Stimulated activated CD8-positive, alpha-beta memory T cell treated with anti-CD3 and anti-CD28 coated beads, Interleukin-15, amount 100 ng/mL, for 1 hour (primary cell): Measurements from ENCODE around the gene ULK3.
"Not testable (repeated sequence)": the region's sequence is repeated elsewhere in the genome, so short reads cannot be mapped to it uniquely, and the experiment has no call there.

Experiments
- DNase-seq: peaks from one replicate; pipeline ENCODE4 v3.0.0-alpha.2; 2020; ENCODE audit warnings: low read depth

Gene ULK3, protein sequence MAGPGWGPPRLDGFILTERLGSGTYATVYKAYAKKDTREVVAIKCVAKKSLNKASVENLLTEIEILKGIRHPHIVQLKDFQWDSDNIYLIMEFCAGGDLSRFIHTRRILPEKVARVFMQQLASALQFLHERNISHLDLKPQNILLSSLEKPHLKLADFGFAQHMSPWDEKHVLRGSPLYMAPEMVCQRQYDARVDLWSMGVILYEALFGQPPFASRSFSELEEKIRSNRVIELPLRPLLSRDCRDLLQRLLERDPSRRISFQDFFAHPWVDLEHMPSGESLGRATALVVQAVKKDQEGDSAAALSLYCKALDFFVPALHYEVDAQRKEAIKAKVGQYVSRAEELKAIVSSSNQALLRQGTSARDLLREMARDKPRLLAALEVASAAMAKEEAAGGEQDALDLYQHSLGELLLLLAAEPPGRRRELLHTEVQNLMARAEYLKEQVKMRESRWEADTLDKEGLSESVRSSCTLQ

DNA sequence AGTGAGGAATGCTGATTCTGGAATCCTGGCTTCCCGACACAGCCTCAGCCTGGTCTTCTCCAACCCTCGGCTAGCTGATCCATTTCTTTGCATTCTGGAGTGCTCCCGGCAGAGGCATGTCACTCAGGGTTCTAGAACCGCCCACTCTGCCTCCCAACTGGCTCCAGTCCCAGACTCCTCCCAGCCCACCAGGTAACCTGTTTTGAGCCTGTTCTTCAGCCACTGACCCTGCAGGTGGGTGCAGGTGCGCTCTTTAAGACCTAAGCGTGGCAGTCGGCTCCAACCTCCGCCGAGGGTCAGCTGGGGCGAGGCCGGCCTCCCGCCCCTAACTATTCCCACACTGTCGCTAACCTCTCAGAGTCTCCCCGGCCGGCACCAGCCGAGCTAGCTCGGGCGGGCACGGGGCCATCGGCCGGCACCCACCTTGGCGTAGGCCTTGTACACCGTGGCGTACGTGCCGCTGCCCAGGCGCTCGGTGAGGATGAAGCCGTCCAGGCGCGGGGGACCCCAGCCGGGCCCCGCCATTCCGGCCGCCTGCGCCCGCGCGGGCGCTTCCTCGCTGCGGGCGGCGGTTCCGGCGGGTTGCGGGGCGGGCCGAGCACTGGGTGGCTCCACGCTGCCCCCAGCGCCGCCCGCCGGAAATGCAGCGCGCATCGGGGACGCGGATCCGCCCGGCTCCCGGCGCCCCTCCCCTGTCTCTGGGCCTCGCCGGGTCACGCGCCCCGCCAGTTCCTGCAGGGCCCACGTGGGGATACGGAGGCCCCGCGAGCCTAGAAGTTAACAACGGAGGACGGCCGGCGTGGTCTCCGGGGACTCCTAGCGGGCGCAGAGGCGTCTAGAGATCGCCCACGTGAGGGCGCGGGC lies at the start of gene ULK3:
Gene ULK3, minus strand, starts transcription at position 576 of the 864 bp plus-strand sequence. Its CDS starts 51 bp downstream, at position 525.
- peak; percentile 76 for DNase-seq

DNA sequence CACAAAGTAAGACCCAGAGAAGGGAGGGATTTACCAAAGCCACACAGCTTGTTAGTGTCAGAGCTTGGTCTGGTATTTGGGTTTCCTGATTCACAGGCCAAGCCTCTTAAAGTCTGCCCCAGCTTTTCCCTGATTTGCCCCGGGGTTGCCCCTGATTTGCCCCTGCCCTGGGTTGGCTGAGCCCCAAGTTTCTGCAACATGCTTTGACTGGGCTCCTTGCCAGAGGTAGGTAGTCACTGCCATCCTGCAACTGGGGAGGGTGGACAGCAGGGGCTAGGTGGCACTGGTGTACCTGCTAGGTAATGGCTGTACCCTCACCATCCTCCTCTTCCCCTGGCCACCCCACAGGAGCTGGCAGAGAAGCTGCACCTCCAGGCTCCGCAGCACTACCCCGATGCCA lies 49.4 kb upstream of the ULK3 start:
- no peak for DNase-seq

DNA sequence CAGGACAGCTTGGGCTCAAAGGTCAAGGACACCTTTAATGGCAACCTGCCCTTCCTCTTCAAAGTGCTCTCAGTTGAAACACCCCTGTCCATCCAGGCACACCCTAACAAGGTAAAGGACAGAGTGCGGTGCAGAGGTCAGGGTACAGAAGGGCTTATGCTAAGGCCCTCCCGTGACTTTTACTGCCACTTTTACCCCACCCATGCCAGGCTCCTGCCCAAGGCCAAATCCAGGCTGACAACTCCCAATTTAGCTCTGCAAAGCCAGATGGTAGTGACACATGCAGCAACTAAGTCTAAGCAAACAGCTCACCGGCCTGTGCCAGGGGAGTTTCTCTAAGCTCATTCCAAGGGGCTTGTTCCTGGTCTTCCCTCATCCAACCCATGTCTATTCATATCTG lies 48.5 kb upstream of the ULK3 start:
- DNase-seq = no peak

DNA sequence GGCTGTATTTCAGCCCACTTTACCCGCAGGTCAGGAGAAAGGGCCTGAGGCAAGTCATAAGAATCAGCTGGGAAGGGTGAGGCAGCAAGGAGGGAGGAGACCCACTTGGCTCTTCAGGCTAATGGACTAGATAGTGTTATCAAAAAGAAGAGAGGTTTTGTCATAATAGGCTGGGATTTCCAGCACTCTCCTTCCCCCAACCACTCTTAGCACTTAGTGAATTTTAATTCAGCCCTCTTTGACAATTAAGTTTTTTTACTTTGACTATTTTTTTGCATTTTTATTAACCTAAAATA lies 47.7 kb upstream of the ULK3 start:
- DNase-seq = no peak

DNA sequence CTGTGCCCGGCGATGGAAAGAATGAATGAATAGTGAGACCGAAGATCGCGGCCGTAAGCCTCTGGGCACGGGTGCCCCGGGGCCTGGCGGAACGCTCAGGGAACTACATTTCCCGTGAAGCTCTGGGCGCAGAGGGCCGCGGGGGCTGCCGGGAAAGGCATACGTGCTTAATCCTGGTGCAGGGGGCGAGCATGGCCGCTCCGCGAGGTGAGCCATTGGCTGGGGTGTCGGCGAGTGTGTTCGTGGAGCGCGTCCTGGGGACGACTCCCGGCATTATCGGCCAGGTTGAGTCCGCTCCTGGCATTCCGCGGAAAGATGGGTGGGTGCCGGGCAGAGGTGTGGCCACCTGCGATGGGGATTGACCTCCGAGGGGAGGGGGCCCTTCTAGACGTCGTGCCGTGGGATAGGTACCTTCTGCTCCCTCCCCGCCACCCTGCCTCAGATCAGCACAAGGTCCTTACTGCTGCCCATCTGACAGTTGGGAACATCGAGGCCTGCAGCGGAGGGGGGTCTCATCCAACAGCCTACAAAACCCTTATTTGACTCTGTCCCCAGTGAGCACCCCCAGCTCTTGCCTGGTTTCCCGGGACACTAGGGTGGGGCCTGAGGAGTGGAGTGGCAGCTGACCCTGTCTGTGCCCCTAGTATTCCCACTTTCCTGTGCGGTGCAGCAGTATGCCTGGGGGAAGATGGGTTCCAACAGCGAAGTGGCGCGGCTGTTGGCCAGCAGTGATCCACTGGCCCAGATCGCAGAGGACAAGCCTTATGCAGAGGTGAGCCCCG lies 47.1 kb upstream of the ULK3 start, which contains the start of gene MPI:
Gene MPI, plus strand, starts transcription at position 160 of the 782 bp plus-strand sequence. Its CDS starts 32 bp downstream, at position 192.
- DNase-seq = peak; percentile 70

DNA sequence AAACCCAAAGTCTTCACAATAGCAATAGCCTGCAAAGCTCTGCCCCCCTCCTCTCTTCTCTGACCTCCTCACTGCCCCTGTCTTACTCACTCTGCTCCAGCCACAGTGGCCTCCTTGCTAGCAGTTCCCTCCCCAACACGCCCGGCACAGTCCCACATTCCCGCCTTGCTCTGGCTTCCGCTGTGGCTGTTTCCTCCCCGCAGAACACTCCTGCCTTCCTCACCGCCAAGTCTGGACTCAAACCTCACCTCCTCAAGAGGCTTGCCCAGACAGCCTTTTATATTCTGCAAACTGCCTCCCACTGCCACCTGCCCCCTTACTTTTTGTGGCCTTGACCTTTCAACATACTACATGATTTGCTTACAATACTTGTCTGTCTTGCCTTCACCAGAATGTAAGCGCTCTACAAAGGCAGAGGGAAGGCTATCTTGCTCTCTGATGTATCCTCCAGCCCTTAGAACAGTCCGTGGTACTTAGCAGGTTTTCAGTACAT lies 46.5 kb upstream of the ULK3 start:
- DNase-seq = no peak

DNA sequence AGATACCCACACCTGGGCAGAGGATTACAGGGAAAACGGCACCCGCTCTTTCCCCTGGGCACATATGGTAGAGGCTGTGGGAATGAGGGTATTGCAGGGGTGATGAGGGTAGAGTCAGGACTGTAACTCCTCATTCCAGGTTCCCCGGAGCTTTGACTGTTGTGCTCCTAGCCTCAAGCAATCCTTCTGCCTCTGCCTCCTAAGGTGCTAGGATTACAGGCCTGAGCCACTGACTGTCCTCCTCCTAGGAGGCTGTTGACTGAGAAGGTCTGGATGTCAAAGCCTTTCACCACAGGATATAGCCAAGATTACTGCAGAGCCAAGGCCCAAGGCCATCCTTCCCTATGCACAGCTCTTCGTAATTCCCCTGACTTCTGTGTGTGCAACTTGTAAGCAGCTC lies 45.8 kb upstream of the ULK3 start:
- DNase-seq = no peak

DNA sequence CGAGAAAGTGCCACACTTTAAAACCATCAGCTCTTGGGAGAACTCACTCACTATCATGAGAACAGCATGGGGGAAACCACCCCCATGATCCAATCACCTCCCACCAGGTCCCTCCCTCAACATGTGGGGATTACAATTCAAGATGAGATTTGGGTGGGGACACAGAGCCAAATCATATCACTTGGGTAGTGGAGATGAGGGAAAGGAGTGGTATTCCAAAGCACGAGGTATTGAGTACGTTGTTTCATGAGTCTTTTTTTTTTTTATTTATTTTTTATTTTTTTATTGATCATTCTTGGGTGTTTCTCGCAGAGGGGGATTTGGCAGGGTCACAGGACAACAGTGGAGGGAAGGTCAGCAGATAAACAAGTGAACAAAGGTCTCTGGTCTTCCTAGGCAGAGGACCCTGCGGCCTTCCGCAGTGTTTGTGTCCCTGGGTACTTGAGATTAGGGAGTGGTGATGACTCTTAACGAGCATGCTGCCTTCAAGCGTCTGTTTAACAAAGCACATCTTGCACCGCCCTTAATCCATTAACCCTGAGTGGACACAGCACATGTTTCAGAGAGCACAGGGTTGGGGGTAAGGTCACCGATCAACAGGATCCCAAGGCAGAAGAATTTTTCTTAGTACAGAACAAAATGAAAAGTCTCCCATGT lies 44.7 kb upstream of the ULK3 start:
- not testable (repeated sequence) for DNase-seq

DNA sequence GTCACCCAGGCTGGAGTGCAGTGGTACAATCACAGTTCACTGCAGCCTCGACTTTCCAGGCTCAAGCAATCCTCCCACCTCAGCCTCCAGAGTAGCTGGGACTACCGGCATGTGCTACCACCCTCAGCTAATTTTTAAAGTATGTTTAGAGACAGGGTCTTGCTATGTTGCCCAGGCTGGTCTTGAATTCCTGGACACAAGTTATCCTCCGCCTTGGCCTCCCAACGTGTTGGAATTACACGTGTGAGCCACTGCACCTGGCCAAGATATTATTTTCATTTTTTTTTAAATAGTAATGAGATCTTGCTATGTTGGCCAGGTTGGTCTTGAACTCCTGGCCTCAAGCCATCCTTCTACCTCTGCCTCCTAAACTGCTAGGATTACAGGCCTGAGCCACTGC lies 42.5 kb upstream of the ULK3 start:
- no peak for DNase-seq

DNA sequence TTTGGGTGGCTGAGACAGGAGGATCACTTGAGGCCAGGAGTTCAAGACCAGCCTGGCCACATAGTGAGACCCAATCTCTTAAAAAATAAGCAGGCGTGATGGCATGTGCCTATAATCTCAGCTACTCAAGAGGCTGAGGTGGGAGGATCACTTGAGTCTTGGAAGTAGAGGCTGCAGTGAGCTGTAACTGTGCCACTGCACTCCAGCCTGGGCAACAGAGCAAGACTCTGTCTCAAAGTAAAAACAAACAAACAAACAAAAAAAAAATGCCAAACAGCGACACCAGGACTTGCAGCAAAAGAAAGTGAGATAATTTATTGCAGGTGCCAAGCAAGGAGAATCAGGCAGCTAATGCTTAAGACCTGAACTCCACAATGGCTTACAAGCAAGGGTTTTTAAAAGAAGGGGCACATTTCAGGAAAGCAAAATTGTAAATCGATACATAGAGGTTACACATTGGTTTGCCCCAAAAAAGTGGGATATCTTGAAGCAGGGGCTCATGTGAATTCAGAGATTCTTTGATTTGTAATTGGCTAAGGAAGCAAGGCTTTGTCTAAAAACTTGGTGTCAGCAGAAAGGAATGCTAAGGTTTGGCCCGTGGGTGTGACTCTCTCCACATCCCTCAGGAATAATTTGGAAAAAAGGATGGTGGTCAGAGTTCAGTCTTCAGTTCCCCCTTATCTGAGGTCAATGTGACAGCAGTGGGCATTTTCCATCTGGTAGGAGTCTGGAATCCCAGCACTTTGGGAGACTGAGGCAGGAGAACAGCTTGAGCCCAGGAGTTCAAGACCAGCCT lies 41.7 kb upstream of the ULK3 start:
- DNase-seq = no peak

DNA sequence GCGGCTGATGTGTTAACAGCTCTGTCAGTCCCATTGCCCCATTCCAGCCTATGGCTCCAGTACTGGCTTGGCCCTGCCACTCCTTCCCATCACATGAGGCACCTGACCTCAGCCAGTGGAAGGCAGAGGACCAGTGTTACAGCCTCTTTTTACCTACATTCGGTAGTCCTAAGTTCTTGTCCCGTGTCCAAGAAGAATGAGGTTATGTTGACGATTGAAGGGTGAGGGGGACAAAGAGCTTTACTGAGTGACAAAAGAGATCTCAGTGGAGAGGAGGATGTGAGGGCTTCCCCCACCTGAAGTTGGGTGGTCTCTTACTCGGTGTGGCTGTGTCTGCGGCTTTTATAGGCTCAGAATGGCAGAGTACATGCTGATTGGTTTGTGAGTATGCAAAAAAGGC lies 39.6 kb upstream of the ULK3 start:
- DNase-seq = no peak

DNA sequence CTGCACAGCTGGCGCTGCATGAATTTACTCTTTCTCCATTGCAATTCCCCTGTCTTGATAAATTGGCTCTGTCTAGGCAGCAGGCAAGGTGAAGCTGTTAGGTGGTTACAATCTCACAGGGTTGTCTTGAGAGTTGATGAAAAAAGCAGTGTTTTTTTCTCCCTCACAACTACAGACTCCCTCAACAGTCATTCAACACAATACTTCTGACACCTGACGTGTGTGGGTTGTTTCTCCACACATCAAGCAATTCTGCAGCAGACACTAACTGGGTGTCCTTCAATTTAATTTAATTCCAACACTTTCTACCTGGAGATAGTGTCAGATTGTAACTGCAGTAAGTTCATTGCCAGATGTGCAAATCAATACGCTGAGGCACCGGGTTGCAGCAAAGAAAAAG lies 35.3 kb upstream of the ULK3 start:
- DNase-seq = no peak

DNA sequence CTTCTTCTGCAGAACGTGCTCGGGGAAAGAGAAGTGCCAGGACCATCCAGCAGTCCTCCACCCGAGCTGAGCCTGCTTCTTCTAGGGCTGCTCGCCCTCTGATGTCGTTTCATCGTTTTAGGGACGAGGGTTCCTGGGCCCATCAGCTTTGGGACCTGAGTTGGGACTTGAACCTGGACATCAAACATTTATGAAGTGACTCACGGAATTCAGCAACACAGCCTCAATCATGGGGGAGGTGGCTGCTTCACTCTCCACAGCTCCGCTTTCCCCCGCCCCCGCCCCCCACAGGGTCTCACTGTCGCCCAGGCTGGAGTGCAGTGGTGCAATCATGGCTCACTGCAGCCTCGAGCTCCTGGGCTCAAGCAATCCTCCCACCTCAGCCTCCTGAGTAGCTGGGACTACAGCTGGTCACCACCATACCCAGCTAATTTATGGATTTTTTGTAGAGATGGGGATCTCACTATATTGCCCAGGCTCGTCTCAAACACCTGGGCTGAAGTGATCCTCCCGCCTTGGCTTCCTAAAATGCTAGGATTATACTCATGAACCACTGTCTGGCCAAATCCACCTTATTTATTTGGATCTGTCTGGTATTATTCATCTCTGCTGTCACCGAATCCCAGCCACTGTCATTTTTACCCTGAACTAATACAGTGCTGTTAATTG lies 30.9 kb upstream of the ULK3 start:
- no peak for DNase-seq

DNA sequence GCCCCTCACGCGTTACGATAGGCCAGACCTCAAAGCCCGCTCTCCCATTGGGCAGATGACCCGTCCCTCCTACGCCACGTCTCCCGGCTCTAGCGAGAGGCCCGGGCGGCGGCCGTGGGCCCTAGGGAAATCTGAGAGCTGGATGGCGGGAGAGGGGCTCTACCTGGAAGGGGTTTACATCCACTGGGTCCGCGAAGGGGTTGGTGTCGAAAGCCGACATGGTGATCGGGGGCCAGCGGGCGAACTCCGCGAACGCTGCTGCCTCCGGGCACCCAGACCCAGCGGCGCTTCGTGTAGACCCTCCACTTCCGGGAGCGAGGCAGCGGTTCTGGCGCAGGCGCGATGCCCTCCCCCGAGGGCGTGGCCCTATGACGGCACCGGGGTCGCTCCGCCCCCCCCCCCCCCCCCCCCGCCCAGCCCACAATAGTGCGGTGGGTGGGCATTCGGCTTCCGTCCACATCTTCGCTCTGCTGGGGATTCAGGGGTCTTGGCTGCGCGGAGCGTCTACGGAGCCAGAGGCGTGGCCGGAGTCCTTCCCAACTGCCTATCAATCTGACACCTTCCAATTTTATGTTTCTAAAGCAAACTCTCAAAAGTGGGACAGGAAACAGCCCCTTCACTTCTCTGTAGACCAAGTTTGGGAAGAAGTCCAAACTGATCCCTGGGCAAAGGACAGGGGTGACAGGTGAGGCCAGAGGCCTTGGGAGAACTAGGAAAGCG lies 30.2 kb upstream of the ULK3 start, which contains the start of gene SCAMP2:
Gene SCAMP2, minus strand, starts transcription at position 330 of the 720 bp plus-strand sequence. Its CDS starts 110 bp downstream, at position 220.
- peak; percentile 78 for DNase-seq

DNA sequence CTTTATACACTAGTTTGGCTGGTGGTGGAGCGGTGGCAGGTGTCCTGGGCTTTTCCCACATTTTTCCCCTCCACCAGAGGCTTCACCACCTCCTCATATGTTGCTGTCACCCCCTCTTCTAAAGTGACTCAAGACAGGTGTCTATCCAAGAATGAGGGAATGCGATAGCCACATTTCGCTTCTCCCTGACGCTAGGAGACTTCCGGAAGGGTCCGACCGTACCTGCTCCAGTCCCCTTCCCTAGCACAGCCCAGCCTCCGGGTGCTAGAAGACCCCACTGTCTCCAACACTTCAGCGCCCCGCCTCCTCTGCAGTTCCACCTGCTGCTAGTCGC lies 29.7 kb upstream of the ULK3 start:
- DNase-seq = no peak

DNA sequence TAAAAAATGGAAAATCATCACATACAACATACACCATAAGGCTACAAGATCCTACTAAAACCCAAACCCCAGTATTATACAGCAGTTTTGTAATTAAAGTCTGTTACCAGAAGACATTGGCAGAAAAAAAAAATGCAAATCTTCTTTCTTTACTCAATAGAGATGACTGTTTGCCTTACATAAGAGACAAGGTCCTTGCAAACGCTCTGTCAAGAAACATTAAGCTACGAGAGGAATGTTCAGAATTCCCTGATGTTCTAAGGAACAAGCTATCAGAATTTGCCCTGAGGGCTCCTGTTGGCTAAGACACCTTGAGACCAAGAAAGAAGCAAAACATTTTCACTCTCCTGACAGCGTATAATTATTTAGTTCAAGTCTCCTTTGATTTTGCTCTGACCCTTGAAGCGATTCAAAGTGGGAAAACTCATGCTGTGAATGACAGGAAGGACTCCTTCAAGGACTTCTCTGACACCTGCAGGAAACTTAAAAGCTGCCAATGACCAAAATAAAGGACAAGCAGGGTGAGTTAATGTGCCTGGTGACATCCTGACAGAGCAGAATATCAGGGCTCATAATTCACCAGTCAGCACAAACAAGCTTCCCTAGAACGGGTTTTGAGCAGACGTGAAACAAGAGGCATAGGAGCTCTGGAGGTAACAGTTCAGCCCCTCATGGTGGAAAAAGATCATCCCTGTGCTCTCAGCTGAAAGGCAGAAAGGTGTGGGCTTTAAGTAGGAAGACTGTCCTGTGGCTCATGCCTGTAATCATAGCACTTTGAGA lies 27.7 kb upstream of the ULK3 start:
- no peak for DNase-seq

DNA sequence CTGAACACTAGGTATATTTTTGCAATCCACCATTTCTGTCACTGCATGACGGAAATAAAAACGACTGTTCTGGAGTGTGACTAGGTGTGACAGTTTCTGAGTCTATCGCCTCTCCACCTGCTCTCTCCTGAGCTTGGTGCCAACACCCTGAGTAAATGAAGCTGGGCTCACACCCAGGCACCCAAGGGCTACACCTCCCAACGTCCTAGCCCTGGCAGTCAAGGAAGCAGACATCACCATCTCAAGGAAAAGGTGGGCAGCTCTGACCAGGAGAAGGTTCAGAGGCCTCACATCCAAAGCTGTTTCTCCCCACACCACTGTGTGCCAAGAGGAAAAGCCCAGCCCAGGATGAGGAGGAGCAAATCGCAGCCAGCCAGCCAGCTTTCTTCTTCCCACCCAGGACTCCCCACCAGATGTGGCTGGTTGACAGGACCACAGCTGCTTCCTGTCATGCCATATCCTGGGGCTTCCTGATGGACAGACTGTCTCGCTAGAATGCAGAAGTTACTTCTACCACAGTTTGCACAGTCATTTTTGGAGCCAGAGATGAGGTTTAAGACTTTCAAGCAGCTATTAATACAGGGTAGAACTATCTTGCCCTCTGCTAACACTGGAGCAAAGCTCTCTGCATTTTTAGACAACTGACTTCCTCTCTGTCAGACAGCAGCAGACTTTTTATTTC lies 26.9 kb upstream of the ULK3 start:
- no peak for DNase-seq

DNA sequence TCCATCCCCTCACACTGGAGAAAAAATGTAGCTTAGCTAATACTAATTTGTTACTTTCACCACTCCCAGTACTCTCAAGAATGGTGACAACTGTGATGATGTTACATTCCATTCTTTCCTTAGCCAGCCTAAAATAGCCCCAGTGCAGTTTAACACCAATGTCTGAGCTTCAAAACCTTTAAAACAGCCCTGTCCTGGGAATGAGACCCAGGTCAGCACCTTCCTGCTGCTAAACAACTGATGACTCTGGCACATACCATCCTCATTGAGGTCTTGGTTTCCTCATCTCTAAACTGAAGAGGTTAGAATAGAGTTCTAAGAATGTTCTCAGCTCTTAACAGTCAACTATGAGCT lies 26.4 kb upstream of the ULK3 start:
- DNase-seq = no peak
